ENCODE results near the gene PRM2. TPM values are rescaled to one million over a fixed set of nuclear protein-coding genes. Genes with fewer than 3 reads are reported as not detected.

PRM2 gene
- total and polyA plus RNA-seq, 2 experiments from 2014 or later = not detected

DNA sequence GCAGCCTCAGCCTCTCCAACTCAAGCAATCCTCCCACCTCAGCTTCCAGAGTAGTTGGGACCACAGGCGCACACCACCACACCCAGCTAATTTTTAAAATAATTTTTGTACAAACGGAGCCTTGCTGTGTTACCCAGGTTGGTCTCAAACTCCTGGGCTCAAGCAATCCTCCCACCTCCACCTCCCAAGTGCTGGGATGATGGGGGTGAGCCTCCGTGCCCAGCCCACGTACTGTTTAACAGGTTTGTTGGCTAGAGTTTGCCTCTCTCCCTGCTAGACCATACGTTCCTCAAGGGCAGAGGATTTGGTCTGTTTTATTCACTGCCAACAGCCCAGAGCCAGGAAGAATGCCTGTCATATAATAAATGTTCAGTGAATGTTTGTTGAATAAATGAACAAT, 46.8 kb downstream of the PRM2 start:
- Histone ChIP-seq H3F3A (replicated peaks; ENCODE audit: low read depth) (0 out of 2 replicates have a peak, but pooled peaks cover 6% of the 10 kb centered on the region), H3K79me2 (replicated peaks; ENCODE audit: insufficient read depth) (no peaks in the 10 kb centered on the region), H3K4me3 (no peak overlapping the region), H3K4me1 (ENCODE audit: insufficient read depth) (peaks cover 9% of the 10 kb centered on the region; the same call in 1 of the 2 replicates), H4K20me1 (replicated peaks; ENCODE audit: insufficient read depth) (no peaks in the 10 kb centered on the region), H3K36me3 (ENCODE audit: insufficient read depth) (no peaks in the 10 kb centered on the region), H3K9me2 (ENCODE audit: insufficient read depth) (no peaks in the 10 kb centered on the region), H2AFZ (no peak overlapping the region), H3K27me3 (ENCODE audit: insufficient read depth) (no peaks in the 10 kb centered on the region), H3K4me2 (no peak overlapping the region), H3K27ac (ENCODE audit: low read depth) (no peak overlapping the region)
- Mint-ChIP-seq H3K9me3 (no peaks in the 10 kb centered on the region), H3K4me1 (peaks cover 8% of the 10 kb centered on the region), H3K36me3 (ENCODE audit: low read depth) (no peaks in the 10 kb centered on the region), H3K27me3 (ENCODE audit: insufficient read depth, low read depth, poor library complexity) (peaks cover 15% of the 10 kb centered on the region), H3K27ac (no peak overlapping the region), H3K4me3 (no peak overlapping the region)
- DNase-seq (ENCODE audit: low spot score) = no peak
- ATAC-seq = no peak
- TF ChIP-seq, protein P1, sequence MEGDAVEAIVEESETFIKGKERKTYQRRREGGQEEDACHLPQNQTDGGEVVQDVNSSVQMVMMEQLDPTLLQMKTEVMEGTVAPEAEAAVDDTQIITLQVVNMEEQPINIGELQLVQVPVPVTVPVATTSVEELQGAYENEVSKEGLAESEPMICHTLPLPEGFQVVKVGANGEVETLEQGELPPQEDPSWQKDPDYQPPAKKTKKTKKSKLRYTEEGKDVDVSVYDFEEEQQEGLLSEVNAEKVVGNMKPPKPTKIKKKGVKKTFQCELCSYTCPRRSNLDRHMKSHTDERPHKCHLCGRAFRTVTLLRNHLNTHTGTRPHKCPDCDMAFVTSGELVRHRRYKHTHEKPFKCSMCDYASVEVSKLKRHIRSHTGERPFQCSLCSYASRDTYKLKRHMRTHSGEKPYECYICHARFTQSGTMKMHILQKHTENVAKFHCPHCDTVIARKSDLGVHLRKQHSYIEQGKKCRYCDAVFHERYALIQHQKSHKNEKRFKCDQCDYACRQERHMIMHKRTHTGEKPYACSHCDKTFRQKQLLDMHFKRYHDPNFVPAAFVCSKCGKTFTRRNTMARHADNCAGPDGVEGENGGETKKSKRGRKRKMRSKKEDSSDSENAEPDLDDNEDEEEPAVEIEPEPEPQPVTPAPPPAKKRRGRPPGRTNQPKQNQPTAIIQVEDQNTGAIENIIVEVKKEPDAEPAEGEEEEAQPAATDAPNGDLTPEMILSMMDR (conservative IDR thresholded peaks at IDR 0.05; ENCODE audit: low read depth in 2 of 2) = no peak

GRCh38 chr16:11225677-11226549, 50.4 kb downstream of the PRM2 start:
- no peak for ATAC-seq
- Histone ChIP-seq H3F3A (replicated peaks; ENCODE audit: low read depth) (no peaks in the 10 kb centered on the region), H3K4me2 (no peak overlapping the region)
- TF ChIP-seq EZH2 (IDR thresholded peaks at IDR 0.05; ENCODE audit: low read depth, unreplicated experiment) (no peak), ZNF331 (CRISPR knock-in tag; IDR thresholded peaks at IDR 0.05; ENCODE audit: low read depth) (no peak), REST (IDR thresholded peaks at IDR 0.05; ENCODE audit: unreplicated experiment) (no peak), STAT1 (IDR thresholded peaks at IDR 0.05; ENCODE audit: unreplicated experiment) (no peak), ZNF114 (CRISPR knock-in tag; IDR thresholded peaks at IDR 0.05) (no peak), EZH2phosphoT487 (IDR thresholded peaks at IDR 0.05; ENCODE audit: unreplicated experiment) (no peak), CREB1 (CRISPR knock-in tag; IDR thresholded peaks at IDR 0.05; ENCODE audit: low read depth) (no peak), POLR2AphosphoS5 (IDR thresholded peaks at IDR 0.05; ENCODE audit: low read depth) (no peak)

More at GRCh38 chr16:11225677-11226549, 50.4 kb downstream of the PRM2 start:
- DNase-seq (ENCODE audit: low spot score) = no peak
- H4K20me1 ChIP-seq (replicated peaks; ENCODE audit: insufficient read depth) = no peaks in the 10 kb centered on the region
- no peak overlapping the region for H3K27ac ChIP-seq (ENCODE audit: low read depth)
- no peaks in the 10 kb centered on the region for H3K4me1 ChIP-seq (ENCODE audit: insufficient read depth)
- H3K27me3 ChIP-seq (ENCODE audit: insufficient read depth) = no peaks in the 10 kb centered on the region
- Mint-ChIP-seq H3K9me3 (no peaks in the 10 kb centered on the region), H3K27ac (no peak overlapping the region), H3K4me3 (no peak overlapping the region), H3K4me1 (peaks cover 2% of the 10 kb centered on the region; the same call in 1 of the 3 replicates), H3K27me3 (ENCODE audit: insufficient read depth, low read depth, poor library complexity) (peaks cover 9% of the 10 kb centered on the region), H3K36me3 (ENCODE audit: low read depth) (no peaks in the 10 kb centered on the region)
- H2AFZ ChIP-seq = no peak overlapping the region
- H3K36me3 ChIP-seq (ENCODE audit: insufficient read depth) = no peaks in the 10 kb centered on the region
- no peaks in the 10 kb centered on the region for H3K79me2 ChIP-seq (replicated peaks; ENCODE audit: insufficient read depth)
- H3K4me3 ChIP-seq = no peak overlapping the region
- H3K9me2 ChIP-seq (ENCODE audit: insufficient read depth) = no peaks in the 10 kb centered on the region
